NT2/D1 (cell line): ENCODE results near the gene MPPED1.

Experiments
- DNase-seq: peaks from one replicate; pipeline ENCODE4 v3.0.0-alpha.2; 2011; ENCODE audit warnings: low read depth, low spot score
- H3K27me3 ChIP-seq: 2 replicates; pipeline ENCODE4 v1.6.0; 2011; ENCODE audit warnings: mild to moderate bottlenecking; ENCODE audit not compliant: insufficient read length, insufficient read depth
- H3K36me3 ChIP-seq: 2 replicates; pipeline ENCODE4 v1.6.1; 2011; ENCODE audit warnings: mild to moderate bottlenecking, low read length, mixed read lengths; ENCODE audit not compliant: insufficient read depth, insufficient read length
- H3K4me1 ChIP-seq: 2 replicates; pipeline ENCODE4 v1.5.1; 2011; ENCODE audit not compliant: insufficient read depth, insufficient read length
- H3K4me3 ChIP-seq: 2 replicates; pipeline ENCODE4 v1.5.1; 2011; ENCODE audit warnings: low read depth; ENCODE audit not compliant: insufficient read length
- H3K9ac ChIP-seq: 2 replicates; pipeline ENCODE4 v1.6.0; 2011; ENCODE audit warnings: low read depth; ENCODE audit not compliant: insufficient read length
- H3K9me3 ChIP-seq: 2 replicates; pipeline ENCODE4 v1.5.1; 2011; ENCODE audit warnings: mild to moderate bottlenecking, low read length; ENCODE audit not compliant: insufficient read depth
- SUZ12 ChIP-seq: IDR thresholded peaks from 2 replicates; pipeline ENCODE4 v1.6.1; 2011; ENCODE audit not compliant: insufficient read length, insufficient read depth; ENCODE audit errors: extremely low read depth
- YY1 ChIP-seq: IDR thresholded peaks from 2 replicates; pipeline ENCODE4 v1.6.1; 2011; ENCODE audit not compliant: insufficient read length, insufficient read depth
- ZNF274 ChIP-seq: IDR thresholded peaks from 2 replicates; pipeline ENCODE4 v1.6.1; 2011; ENCODE audit warnings: mild to moderate bottlenecking, low read depth, low read length

Gene MPPED1

GRCh38 chr22:43399338-43399979 is 12.4 kb upstream of the MPPED1 start:
- DNase-seq, result no peak
- Histone ChIP-seq H3K4me3 (no peak overlapping the region), H3K4me1 (peaks cover 5% of the 10 kb centered on the region), H3K9ac (no peak overlapping the region), H3K36me3 (no peaks in the 10 kb centered on the region), H3K9me3 (no peaks in the 10 kb centered on the region), H3K27me3 (no peaks in the 10 kb centered on the region)
- no peak for TF ChIP-seq SUZ12
- TF ChIP-seq ZNF274, result no peak
- TF ChIP-seq YY1, result no peak

GRCh38 chr22:43399980-43400358 is 11.8 kb upstream of the MPPED1 start:
- Histone ChIP-seq H3K9me3 (no peaks in the 10 kb centered on the region), H3K9ac (no peak overlapping the region), H3K4me3 (no peak overlapping the region), H3K27me3 (no peaks in the 10 kb centered on the region), H3K4me1 (peaks cover 5% of the 10 kb centered on the region), H3K36me3 (no peaks in the 10 kb centered on the region)
- no peak for DNase-seq
- TF ChIP-seq SUZ12, result no peak
- TF ChIP-seq YY1, result no peak
- no peak for TF ChIP-seq ZNF274

- no peak for DNase-seq
- H3K4me1 ChIP-seq, result peaks cover 5% of the 10 kb centered on the region
- no peak for TF ChIP-seq ZNF274
- no peak for TF ChIP-seq SUZ12
- no peak for TF ChIP-seq YY1
- no peaks in the 10 kb centered on the region for H3K27me3 ChIP-seq
- H3K36me3 ChIP-seq, result no peaks in the 10 kb centered on the region
- no peaks in the 10 kb centered on the region for H3K9me3 ChIP-seq
- H3K4me3 ChIP-seq, result no peak overlapping the region
- H3K9ac ChIP-seq, result no peak overlapping the region
Measured at GRCh38 chr22:43400449-43400848, 11.4 kb upstream of the MPPED1 start.

- no peaks in the 10 kb centered on the region for H3K27me3 ChIP-seq
- no peak for TF ChIP-seq ZNF274
- no peak for TF ChIP-seq SUZ12
- TF ChIP-seq YY1, result no peak
- peaks cover 5% of the 10 kb centered on the region for H3K4me1 ChIP-seq
Measured at GRCh38 chr22:43401233-43401632, 10.6 kb upstream of the MPPED1 start.

GRCh38 chr22:43401661-43402060 is 10.2 kb upstream of the MPPED1 start:
- TF ChIP-seq ZNF274 (no peak), SUZ12 (no peak), YY1 (no peak)
- H3K9me3 ChIP-seq, result no peaks in the 10 kb centered on the region
- H3K27me3 ChIP-seq, result no peaks in the 10 kb centered on the region
- H3K4me1 ChIP-seq, result peaks cover 4% of the 10 kb centered on the region
- no peaks in the 10 kb centered on the region for H3K36me3 ChIP-seq
- DNase-seq, result no peak
- H3K4me3 ChIP-seq, result no peak overlapping the region
- no peak overlapping the region for H3K9ac ChIP-seq

More at GRCh38 chr22:43401233-43401632, 10.6 kb upstream of the MPPED1 start:
- Histone ChIP-seq H3K9me3 (no peaks in the 10 kb centered on the region), H3K4me3 (no peak overlapping the region), H3K36me3 (no peaks in the 10 kb centered on the region), H3K9ac (no peak overlapping the region)
- no peak for DNase-seq

GRCh38 chr22:43402128-43402527 is 9.7 kb upstream of the MPPED1 start:
- Histone ChIP-seq H3K27me3 (no peaks in the 10 kb centered on the region), H3K9ac (no peak overlapping the region), H3K4me3 (no peak overlapping the region), H3K9me3 (no peaks in the 10 kb centered on the region), H3K36me3 (no peaks in the 10 kb centered on the region), H3K4me1 (no peaks in the 10 kb centered on the region)
- TF ChIP-seq SUZ12 (no peak), YY1 (no peak), ZNF274 (no peak)
- no peak for DNase-seq

- DNase-seq, result no peak
- TF ChIP-seq SUZ12 (no peak), ZNF274 (no peak), YY1 (no peak)
- peaks cover 6% of the 10 kb centered on the region for H3K27me3 ChIP-seq
- H3K36me3 ChIP-seq, result no peaks in the 10 kb centered on the region
- H3K9ac ChIP-seq, result no peak overlapping the region
- no peak overlapping the region for H3K4me3 ChIP-seq
- no peaks in the 10 kb centered on the region for H3K9me3 ChIP-seq
- no peaks in the 10 kb centered on the region for H3K4me1 ChIP-seq
Measured at GRCh38 chr22:43404673-43405385, 7.0 kb upstream of the MPPED1 start.
